ENCODE results near the gene IL12B. TPM values are rescaled to one million over a fixed set of nuclear protein-coding genes. Genes with fewer than 3 reads are reported as not detected.
"Not testable (repeated sequence)": the region's sequence is repeated elsewhere in the genome, so short reads cannot be mapped to it uniquely, and the experiment has no call there.

Gene IL12B
- polyA plus RNA-seq, 1 donor: 0.05 TPM

DNA sequence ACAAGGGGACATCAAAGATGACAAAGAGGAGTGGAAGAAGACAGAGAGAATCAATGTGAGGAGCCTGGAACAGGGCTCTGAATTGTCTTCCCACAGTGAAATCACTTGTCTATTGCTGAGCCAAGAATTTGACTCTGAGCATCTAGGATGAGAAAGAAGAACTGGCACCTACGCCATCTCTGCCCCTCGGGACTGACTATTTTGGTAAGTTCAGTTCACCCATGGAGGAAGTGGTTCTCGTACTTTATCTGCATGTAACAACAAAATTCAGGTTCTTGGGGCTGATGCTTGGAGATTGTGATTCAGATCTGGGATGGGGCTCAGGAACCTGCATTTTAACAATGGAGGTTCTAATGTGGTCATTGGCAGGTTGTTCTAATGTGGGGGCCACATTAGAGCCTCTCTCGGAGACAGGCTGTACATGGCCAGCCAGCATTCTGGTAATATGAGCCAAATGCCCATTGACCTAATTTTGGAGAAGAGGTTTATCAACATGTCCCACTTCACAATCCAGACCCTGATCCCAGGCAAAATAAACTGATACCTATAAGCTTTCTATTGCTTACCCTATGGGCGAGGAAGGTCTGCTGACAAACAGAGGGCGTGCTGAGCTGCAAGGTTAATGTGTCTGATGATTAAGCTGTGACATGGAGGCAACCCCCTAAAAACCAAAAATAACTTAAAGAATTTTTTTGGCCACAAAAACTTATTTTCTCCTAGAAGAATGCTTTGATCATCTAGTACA, 2.7 kb upstream of the IL12B start:
- DNase-seq (ENCODE audit: low read depth): no peak

DNA sequence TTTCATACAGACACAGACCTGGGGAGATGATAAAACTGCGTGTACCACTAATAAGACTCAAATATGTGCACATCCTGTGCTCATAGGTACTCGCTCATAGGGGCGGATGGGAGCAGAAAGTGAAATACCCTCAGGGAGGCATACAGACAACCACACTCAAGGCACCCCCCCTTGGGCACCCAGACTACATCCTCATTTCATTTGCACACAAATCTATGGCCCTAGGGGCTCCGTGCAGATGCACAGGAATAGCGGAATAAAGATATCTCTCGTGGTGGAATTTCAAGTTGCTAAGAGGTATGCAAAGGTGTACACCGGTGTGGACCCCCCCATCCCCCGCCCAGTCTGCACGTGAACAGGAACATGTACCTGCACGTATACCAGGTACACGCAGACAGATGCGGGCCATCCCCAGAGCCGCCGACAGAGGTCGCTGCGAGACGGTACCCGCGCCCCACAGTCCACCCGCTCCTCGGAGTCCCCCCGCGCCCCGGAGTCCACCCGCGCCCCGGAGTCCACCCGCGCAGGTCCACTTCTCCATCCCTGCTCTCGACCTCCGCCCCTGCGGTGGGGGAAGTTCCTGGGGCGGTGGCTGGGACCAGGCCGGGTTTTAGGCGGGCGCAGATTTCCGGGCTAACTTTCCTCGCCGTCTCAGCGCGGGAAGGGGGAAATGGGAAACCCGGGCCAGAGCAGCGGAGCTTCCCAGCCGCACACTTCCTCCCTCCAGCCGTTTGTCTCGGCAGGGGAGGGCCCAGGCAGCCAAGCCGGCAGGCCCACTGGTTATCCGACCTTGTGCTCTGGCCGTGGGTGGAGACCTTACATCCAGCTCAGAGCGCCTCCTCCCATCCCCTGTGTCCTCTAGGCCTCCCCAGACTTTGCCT, 1.0 kb upstream of the IL12B start:
- DNase-seq (ENCODE audit: low read depth): no peak

DNA sequence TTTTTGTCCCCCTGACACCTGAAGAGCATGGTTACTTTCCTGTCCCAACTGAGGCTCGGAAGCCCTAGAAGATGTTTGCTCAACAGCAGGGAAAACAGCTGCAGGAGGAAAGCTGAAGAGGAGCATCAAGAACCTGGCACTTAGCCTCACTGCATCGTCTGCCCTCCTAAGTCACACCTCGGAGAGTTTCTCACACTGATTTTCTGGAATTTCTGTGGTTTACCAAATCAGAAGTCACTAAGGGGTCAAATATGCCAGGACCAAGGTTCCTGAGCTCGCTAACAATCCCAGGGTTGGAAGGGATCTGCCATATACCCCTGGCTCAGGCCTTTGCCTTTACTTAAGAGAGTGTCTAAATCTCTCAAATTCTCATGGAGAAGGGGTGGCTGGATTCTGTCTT, 5.3 kb downstream of the IL12B start:
- no peak for DNase-seq (ENCODE audit: low read depth)

DNA sequence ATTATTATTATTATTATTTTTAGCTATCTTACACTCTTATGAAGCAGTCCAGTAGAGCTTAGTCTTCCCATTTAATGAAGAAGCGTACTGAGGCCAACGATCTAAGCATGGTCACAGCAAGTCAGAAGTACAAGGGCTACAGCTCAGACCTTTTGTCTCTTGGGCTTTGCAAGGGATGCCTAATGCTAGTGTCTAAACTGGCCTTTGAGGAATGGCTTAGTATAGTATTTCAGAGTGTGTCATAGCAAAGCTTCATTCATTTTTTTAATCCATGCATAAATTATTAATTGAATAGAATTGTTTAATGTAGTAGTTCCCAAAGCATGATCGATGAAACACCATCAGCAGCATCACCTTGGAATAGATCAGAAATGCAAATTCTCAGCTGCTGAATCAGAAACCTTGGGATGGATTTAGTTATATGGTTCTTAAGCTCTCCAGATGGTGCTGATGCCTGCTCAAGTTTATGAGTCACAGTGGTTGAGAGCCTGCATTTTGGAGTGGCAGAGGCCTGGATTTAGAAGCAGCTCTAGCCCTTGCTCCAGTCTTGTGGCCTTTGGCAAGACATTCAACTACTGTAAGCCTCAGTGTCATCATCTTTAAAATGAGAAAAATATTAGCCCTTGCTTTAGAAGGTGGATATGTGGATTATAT, 6.1 kb downstream of the IL12B start:
- no peak for DNase-seq (ENCODE audit: low read depth)

DNA sequence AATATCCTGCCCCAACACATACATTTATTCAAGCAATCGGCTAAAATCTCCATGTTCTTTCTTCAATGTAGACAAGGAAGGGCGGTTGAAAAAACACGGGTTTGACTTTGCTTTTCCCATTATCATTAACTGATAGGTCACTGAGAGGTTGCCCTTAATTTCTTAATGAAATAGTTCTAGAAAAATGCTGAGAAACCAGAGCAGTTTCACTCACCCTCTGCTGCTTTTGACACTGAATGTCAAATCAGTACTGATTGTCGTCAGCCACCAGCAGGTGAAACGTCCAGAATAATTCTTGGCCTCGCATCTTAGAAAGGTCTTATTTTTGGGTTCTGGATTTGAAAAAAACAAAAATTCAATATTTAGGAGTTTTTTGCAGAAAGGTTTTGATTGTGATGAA, 8.1 kb downstream of the IL12B start:
- no peak for DNase-seq (ENCODE audit: low read depth)

DNA sequence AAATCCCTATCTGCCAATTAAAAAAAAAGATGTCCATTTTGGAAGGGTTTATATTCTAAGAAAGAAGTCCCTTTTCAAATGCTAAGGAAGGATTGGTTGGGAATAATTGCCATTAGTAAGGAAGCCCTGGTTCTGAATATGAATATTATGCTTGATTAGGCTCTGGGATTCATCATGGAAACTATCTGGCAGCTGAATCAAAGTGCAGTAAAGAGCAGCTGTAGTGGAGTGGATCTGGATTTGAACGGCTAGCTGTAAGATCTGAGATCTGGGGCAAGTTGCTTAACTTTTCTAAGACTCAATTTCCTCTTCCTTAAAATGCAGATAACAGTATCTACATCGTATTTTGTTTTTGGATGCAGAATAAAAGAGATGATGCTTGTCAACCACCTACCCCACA, 10.5 kb downstream of the IL12B start:
- no peak for DNase-seq (ENCODE audit: low read depth)

DNA sequence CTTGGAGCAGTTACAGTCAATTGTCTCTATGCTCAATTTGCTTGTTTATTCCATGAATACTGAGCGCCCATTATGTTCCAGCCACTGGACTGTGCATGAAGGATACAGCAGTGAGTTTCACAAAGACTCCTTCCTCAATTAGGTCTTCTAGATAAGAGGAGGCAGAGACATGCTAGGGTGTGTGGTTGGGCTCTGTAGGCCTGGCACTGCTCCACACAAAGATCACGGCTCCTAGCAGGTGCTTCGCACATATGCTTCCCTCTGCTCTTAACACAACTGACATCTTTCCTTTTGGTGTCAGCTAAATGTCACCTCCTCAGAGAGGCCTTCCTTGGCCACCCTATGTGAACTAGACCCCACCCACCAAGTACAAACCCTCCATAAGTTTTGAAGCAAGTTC, 10.9 kb downstream of the IL12B start:
- DNase-seq (ENCODE audit: low read depth): no peak

DNA sequence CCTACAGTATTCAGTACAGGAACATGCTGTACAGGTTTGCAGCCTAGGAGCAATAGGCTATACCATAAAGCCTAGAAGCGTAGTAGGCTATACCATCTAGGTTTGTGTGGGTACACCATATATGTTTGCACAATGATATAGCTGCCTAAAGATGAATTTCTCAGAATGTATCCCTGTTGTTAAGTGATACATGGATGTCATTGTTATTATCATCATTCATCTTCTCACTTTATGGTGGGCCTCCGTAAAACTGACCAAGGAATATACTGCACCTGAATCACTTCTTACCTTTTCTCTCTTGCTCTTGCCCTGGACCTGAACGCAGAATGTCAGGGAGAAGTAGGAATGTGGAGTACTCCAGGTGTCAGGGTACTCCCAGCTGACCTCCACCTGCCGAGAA, 11.8 kb downstream of the IL12B start:
- DNase-seq (ENCODE audit: low read depth): no peak

DNA sequence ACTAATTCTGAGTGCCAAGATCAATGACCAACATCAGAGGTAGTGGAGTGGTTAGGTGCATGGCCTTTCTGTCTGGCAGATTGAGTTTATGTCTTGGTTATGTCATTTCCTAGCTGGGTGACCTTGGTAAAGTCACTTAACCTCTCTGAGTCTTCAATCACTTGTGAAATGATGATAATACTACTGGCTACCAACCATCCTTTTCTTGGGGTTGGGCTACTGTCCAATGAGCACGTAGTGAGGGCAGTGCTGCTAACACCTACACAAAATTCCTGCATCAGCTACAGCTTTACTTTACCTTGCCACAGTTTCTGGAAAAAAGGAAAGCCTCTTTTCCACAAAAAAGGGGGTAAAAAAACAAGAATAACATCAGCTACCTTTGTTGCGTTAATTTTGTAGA, 12.4 kb downstream of the IL12B start:
- DNase-seq (ENCODE audit: low read depth): no peak

DNA sequence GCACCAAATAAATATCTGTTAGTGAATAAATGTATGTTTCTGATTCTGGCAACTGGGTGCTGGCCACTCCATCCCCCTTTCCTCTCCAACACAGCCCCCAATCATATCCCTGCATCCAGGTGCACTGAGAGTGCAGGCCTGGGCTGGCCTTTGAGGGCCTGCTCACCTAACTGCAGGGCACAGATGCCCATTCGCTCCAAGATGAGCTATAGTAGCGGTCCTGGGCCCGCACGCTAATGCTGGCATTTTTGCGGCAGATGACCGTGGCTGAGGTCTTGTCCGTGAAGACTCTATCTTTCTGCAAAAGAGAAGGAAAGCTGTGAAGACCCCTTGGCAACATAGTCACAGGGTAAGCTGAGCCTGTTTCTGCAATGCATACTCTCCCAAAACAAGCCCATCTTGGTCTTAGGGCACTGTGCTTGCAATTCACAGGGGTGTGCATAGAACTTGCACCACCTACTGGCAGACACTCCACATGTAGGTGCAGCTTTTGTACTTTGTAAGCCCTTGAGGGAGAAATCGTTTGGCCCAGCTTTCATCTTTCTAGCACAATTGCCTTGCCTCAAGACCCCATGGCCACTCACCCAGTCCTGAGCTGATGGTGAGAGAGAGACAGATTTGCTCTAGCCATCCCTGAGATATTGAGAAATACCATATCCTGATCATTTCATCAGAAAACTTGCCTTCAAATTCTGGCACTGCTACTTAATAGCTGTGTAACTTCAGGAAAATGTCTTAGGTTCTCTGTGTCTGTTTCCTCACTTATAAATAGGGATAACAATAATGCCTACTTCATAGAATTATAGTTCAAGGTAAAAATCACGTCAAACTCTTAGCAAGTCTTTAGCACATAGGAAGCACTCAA, 13.5 kb downstream of the IL12B start:
- DNase-seq (ENCODE audit: low read depth): no peak

DNA sequence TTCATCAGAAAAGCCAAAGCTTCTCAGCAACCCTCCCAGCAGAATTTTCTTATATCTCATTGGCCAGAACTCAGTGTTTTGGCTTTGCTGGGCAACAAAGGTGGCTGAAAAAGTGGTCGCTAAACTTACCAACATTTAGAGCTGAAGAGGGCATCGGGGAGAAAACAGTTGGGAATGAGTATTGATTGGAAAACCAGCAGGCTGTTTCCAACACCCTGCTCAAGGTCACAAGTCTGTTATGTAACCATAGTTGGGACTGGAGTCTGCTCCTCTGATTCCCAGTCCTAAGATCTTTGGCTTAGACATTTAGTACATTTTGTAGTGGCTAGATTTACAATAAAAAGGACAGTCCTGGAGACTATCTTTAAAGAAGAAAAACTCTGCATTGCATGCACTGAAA, 17.1 kb downstream of the IL12B start:
- DNase-seq (ENCODE audit: low read depth): no peak

DNA sequence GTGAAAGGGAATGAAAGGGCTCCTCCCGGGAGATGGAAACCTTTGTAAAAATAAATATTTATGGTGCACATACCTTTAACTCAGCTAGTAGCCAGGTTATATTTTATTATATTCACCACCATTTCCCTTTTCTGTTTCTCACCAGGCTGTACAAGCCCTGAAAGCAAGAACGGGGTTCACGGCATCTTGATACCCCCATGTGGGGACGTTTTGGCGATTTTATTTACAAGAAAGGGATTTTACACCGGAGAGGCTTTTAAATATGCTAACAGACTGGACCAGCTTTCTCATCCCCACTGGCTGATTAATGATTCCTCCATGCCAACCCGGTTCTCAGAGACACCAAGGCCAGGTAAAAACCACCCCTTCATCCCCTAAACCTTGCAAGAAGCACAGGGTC, 19.2 kb downstream of the IL12B start:
- no peak for DNase-seq (ENCODE audit: low read depth)

DNA sequence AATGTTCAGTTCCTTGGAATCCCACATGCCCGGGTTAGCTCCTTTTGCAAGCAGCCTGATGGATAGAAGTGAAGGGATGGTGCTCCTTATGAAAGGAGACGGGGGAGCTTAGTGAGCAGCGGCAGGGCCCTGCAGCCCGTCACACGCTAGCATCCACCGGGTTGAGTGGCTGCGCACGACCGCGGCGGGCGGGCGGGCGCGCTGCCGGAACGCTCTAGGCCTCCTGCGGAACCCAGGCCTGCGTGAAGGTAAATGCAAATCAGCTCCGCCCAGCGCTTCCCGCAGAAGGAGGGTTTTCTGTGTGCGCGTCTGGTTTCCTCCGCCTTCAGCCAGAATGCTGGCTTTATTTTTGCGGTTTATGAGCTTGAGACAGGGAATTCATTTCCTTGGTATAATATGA, 19.8 kb downstream of the IL12B start:
- no peak for DNase-seq (ENCODE audit: low read depth)

DNA sequence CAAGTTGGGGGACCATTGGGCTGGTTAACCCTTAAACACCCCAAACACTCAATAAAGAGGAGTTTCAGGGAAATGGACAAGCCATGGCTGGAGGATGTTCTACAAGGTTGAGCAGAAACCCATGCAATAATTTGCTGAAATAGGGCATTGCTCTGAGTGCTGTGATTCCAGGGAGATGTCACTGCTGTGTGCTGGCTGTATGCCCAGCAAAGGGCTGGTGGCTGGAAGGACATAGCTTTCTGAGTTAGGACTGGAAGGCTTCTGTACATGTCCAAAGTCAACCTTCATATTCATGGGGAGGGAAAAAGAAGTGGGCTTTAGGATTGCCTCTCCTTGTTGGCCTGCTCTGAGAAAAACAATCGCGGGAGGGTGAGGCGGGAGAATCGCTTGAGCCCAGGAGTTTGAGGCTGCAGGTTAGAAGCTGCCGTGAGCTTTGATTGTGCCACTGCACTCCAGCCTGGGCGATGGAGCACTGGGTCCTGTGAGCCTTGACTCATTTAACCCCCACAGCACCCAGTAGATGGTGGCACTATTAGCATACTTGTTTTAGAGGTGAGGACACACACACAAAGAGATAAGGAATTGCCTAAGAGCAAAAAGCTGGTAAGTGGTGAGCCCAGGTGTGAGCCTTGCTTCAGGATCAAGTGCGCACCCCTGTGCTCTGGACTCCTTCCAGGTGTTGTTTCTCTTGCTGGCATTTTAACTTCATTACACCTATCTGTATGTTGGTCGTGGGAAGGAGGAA, 20.4 kb downstream of the IL12B start:
- no peak for DNase-seq (ENCODE audit: low read depth)

DNA sequence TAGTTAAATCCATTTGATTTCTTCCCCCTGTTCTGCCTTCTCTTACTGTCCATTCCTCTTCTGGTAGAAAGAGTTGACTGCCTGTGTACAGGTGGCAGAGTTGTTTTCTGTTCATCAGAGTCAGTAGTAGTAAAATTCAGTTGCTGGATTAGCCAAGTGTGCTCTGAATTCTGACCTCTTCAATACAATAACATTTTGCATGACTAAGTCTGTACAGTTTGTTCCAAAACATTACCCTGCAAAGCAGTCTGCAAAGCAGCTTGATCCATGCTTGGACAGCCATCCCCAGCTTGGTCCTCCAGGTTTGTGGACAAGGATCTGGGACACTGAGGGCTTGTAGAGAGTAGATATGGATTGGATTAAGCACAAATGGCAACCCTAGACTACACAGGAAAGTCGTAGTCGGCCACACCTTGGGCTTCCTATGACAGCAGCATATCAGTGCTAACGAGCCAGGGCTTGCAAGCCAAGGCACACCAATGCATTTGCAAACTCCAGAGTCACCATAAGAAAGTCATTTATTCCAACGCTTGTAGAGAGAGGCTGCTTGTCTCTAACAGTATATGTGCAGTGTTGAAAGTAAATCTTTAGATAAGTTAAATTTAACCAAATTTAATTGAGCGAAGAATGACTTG, 25.2 kb downstream of the IL12B start:
- no peak for DNase-seq (ENCODE audit: low read depth)

DNA sequence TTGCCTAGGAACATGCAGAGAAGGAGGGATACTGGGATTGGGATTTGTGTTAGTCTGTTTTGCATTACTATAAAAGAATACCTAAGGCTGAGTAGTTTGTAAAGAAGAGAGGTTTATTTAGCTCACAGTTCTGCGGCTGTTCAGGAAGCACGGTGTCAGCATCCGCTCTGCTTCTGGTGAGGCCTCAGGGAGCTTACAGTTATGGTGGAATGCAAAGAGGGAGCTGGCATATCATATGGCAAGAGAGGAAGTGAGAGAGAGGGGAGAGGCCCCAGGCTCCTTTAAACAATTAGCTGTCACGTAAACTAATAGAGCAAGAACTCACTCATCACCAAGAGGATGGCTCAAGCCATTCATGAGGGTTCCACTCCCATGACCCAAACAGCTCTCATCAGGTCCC, 27.0 kb downstream of the IL12B start:
- DNase-seq (ENCODE audit: low read depth): no peak

DNA sequence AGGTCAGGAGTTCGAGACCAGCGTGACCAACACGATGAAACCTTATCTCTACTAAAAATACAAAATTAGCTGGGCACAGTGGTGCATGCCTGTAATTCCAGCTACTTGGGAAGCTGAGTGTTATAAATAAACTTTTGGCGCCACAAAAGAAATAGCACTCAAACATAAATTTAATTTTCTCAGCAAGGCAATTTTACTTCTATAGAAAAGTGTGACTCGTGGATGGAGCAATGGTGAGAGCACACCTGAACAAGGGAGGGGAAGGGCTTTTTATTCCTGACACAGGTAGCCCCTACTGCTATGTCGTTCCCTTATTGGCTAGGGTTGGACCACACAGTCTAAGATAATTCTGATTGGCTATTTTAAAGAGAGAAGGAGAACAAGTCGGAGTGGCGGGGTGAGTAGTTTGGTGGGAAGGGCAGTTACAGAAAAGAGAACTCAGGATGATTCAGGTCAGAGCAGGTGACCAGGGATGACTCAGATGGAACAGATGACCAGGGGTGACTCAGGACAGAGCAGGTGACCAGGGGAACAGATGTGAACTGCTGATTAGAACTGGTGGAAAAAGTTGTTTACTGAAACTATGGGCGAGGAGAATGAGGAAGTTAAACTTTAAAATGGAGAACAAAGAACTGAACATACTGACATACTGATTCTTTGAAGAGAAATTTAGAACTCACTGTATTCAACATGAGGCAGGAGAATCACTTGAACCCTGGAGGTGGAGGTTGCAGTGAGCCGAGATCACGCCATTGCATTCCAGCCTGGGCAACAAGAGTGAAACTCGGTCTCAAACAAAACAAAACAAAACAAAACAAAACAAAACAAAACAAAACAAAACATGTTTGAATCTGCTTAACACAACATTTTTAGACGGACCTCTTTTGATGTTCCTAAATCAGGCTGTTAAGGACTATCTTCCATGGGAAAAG, 28.1 kb downstream of the IL12B start:
- not testable (repeated sequence) for DNase-seq (ENCODE audit: low read depth)

DNA sequence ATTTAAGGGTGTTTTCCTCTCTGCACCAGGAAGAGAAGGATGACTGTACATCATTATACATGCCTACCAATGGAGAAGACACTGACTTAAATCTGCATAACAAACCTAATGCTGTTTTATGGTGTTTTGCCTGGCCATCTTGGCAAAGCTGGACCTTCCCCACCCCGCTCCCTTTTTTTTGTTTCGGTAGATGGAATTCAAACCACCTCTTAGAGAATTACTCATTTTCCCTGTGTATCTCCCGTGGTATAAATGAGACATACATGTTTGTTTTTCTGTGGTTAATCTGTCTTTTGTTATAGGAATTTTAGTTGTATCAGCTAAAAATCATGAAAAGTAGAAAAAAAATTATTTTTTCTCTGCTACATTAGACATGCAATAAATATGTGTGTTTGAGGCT, 28.8 kb downstream of the IL12B start:
- DNase-seq (ENCODE audit: low read depth): no peak

DNA sequence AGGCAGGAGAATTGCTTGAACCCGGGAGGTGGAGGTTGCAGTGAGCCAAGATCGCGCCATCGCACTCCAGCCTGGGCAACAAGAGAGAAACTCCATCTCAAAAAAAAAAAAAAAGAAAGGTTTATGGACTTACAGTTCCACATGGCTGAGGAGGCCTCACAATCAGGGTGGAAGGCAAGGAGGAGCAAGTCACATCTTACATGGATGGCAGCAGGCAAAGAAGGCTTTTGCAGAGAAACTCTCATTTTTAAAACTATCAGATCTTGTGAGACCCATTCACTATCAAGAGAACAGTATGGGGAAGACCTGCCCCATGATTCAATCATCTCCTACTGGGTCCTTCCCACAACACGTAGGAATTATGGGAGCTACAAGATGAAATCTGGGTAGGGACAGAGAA, 33.0 kb downstream of the IL12B start:
- DNase-seq (ENCODE audit: low read depth): not testable (repeated sequence)
